Measurements from ENCODE around the gene PTPRD.
"Not testable (repeated sequence)": the region's sequence is repeated elsewhere in the genome, so short reads cannot be mapped to it uniquely, and the experiment has no call there.

PTPRD gene

GRCh38 chr9:10449201-10449617 is 163.6 kb downstream of the PTPRD start:
- not testable (repeated sequence) for DNase-seq

DNA sequence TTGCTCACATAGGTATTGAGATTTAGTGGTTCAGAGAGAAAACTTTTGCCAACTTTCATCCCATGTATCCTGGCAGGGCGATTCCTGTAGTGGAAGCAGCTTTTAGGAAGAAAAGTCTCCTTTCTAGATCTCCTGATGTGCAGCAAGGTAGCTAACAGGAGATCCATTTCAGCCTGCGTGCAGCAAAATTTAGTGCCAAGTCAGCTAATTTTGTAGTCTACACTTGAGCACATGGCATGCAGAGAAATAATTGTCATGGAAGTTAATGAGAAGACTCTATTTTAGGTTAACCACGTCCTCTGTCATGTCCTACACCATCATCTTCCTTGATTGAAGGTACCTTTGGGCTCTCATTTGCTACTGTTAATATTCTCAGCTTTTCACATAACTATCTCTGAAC is 165.8 kb downstream of the PTPRD start:
- DNase-seq, result no peak

GRCh38 chr9:10443868-10444204 is 169.0 kb downstream of the PTPRD start:
- no peak for DNase-seq

DNA sequence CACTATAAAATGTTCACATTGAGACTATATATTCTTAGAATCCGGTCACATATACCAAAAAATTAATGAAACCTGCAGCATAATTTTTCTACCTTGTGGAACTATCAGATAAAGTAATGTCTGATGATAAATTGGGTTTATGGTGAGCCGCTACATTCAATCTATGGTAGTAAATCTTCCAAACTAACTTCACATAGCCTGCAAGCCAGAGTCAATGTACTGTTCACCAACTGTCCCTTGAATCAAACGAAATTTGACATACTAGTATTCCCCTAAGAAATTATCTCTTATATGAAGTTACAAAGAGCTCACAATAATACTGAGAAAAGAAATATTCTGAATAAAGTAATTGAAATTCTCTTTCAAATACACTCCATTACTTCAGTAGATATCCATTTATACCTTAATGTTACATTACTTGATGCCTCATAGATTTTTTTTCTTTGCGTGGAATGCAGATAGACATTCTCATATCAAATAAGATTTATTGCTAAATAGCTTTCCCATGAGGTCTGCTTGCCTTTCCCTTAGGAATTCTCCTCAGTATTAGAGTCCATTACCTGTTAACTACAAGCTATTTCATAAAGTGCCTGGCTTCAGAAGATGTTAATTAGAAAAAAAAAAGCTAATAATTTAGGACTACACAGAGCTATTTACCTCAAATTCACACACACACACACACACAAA is 169.5 kb downstream of the PTPRD start:
- DNase-seq, result no peak

DNA sequence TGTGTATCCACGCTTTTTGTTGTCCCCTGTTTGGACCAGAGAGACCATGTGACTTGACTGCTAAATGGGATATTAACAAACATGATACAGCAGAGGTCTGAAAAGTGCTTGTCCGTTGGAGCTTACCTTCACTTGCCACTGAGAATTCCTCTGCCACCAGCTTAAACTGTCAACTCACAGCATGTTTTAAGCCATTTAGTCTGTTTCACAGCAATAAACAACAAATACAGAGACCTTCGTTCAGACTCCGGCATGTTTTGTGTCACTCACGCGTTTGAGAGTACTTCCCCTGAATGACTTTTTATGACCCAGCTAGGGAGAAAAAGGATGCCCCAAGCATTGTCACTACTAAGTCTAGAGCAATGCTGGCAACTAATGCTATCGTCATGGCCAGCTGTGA is 173.8 kb downstream of the PTPRD start:
- DNase-seq, result no peak

GRCh38 chr9:10436756-10437155 is 176.0 kb downstream of the PTPRD start:
- DNase-seq, result no peak

DNA sequence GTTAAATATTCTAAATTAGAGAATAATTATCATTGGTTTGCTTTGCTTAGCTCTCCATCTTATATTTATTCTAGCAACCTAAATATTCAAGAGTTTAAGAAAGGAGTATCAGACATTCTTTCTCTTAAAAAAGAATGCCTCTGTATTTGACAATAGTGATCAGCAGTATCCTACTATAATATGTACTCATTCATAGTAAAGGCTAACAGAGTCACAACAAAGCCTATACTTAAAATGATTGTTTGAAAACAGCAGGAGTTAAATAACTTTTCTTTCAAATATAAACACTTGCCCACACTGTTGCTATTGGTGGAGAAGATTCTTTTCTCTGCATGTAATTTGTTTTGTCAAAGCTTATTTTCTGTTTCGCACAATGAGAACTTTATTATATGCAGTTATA is 178.4 kb downstream of the PTPRD start:
- DNase-seq, result no peak

GRCh38 chr9:10411272-10411671 is 201.5 kb downstream of the PTPRD start:
- no peak for DNase-seq

GRCh38 chr9:10403283-10403682 is 209.5 kb downstream of the PTPRD start:
- DNase-seq, result no peak

- DNase-seq, result no peak
These were observed 216.2 kb downstream of the PTPRD start for GRCh38 chr9:10396615-10397014.

DNA sequence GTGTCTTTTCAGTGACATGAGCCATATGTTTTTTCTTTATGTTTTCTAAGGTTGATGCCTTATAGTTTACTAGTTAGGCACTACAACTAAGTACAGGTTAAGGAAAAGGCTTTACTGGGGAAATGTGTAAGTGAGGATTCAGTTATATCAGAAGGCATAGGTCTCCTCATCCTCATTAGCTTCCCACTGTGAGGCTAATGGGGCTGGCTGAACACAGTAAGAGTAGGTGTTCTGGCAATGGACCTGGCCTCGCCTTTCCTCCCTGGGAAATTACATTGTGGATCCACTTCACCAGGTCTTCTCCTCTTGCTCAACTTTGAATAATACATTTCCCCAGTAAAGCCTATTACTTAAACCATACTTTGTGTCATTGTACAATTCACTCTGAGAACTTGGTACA is 225.5 kb downstream of the PTPRD start:
- no peak for DNase-seq

DNA sequence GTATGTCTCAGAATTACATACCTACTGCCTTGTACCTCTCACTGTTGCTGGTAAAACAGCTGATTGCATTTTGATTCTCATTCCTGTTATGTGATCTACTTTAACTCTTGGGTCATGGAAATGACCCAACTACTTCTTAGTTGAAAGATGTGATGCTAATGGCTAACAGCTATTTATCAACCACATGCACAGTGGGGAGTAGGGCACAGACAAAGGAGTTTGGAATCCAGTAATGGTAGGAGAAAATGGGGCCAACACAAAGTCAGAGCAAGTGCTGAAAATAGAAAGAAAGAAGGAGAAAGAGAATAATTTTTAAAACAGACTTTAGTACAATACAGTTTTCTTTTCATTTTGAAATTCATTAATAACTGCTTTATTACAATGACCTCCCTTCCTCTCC is 241.0 kb downstream of the PTPRD start:
- DNase-seq, result no peak

GRCh38 chr9:10366171-10366779 is 246.5 kb downstream of the PTPRD start:
- DNase-seq, result no peak

- DNase-seq, result no peak
These were observed 258.2 kb downstream of the PTPRD start for GRCh38 chr9:10354591-10354990.

DNA sequence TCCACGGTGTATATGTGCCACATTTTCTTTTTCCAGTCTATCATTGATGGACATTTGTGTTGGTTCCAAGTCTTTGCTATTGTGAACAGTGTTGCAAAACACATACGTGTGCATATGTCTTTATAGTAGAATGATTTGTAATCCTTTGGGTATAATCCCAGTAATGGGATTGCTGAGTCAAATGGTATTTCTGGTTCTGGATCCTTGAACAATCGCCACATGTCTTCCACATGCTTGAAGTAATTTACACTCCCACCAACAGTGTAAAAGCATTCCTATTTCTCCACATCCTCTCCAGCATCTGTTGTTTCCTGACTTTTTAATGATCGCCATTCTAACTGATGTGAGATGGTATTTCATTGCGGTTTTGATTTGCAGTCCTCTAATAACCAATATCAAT is 267.2 kb downstream of the PTPRD start:
- not testable (repeated sequence) for DNase-seq

GRCh38 chr9:10341057-10341456 is 271.7 kb downstream of the PTPRD start:
- no peak for DNase-seq

DNA sequence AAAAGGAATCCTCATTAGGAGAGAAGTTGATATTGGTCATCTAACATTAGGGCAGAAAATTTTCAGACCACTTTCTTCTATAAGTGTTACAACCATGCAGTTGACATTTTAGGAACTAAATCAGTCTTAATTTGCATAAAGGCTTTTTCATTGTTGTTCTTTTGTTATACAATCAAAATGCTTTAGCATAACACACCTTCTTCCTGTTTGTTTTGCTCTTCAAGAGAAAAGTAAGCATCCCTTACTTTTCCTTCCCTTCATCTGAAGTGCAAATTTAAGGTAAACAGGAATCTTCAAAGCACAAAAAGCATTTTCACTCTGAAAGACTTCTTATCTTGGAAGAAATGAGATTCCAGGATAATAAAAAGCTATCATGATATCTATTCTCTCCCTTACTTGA is 273.6 kb downstream of the PTPRD start:
- no peak for DNase-seq

- DNase-seq, result no peak
These were observed 281.6 kb downstream of the PTPRD start for GRCh38 chr9:10331157-10331556.

DNA sequence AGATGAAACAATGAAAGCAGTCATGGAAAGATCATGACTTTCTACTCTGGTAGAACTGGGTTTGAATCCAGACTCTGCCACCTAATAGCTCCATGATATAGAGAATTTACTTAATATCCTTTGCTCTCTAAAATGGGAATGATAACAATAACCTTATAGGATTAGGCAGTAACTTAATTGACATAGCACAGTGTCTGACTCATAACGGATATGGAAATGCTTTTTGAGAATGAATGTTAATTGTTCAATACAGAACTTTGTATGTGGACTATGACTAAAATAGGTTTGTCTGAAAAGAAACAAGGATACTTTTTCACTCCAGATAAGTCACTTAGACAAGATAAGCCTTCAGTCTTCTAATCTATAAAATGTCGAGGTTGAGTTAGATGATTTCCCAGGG is 330.7 kb downstream of the PTPRD start:
- no peak for DNase-seq

- DNase-seq, result no peak
These were observed 337.8 kb downstream of the PTPRD start for GRCh38 chr9:10274988-10275387.

DNA sequence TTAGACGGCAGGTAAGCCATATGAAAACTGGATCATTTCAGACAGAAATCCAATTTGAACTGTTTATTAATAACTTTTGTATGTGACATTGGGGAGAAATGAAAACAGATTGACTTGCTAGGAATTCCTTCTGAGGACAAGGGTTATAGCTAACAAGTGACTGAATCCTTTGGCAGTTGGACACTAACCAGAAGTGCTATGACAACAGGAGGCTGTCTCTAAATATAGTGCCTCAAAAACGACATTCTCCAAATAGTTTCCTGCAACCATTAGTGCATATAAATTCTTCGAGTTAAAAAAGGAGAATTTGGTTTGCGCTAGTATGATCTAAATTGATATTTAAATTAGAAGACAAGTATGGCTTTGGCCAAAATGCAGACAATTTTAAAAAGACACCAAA is 338.6 kb downstream of the PTPRD start:
- no peak for DNase-seq

GRCh38 chr9:10272830-10273229 is 340.0 kb downstream of the PTPRD start:
- no peak for DNase-seq

- no peak for DNase-seq
These were observed 344.0 kb downstream of the PTPRD start for GRCh38 chr9:10268531-10269485.

DNA sequence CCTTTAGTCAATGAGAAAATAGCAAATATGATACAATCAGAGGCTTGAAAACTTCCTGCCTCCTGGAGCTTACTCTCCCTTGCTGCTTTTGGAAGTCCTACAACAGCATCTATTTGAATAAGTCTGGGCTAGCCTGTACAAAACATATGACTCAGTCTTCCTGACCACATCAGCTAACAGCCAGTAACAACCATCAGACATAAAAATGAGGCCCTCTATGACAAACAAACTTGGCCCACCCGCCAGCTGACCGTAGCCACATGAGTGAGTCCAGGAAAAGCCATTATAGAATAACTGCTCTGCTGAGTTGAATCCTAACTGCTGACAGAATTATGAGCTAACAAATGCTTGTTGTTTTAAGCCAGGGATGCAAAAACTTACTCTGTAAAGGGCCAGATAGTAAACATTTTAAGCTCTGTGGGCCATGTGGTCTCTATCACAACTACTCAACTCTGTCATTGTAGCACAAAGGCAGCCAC is 347.6 kb downstream of the PTPRD start:
- no peak for DNase-seq

All from NCI-H2227 treated with DMSO at 0.1 percent for 48 hours (cell line).